Endothelial cell of hepatic sinusoid (primary cell): ENCODE measurements around the gene C16orf92.

ENCODE experiments used
- in situ Hi-C: cut with HindIII; loops from 2 replicates; pipeline ENCODE4 v1.10.0; 2017; ENCODE audit warnings: low sequenced_read_pairs

C16orf92 gene

GRCh38 chr16:29988346-29989075 lies 34.5 kb upstream of the C16orf92 start:
- in situ Hi-C loops: no loop called here

- in situ Hi-C loops: no loop called here
Measured at GRCh38 chr16:29989111-29989858, 33.7 kb upstream of the C16orf92 start.

GRCh38 chr16:29990034-29990433 lies 33.0 kb upstream of the C16orf92 start:
- in situ Hi-C loops: loop anchor here (5.0 kb wide), 1 partner anchor 62 kb away; a partner anchor contains a TSS

GRCh38 chr16:29990883-29991570 lies 32.0 kb upstream of the C16orf92 start:
- in situ Hi-C loops: loop anchor here (5.0 kb wide), 1 partner anchor 61 kb away; a partner anchor contains a TSS

GRCh38 chr16:29991571-29991904 lies 31.5 kb upstream of the C16orf92 start:
- in situ Hi-C loops: loop anchor here (5.0 kb wide), 1 partner anchor 61 kb away; a partner anchor contains a TSS

GRCh38 chr16:29992344-29992967 lies 30.5 kb upstream of the C16orf92 start:
- in situ Hi-C loops: loop anchor here (5.0 kb wide), 1 partner anchor 60 kb away; a partner anchor contains a TSS

GRCh38 chr16:29993191-29993902 lies 29.7 kb upstream of the C16orf92 start:
- in situ Hi-C loops: loop anchor here (5.0 kb wide), 1 partner anchor 59 kb away; a partner anchor contains a TSS

GRCh38 chr16:29993903-29994599 lies 28.9 kb upstream of the C16orf92 start:
- in situ Hi-C loops: loop anchor here (5.0 kb wide), 1 partner anchor 58 kb away; a partner anchor contains a TSS

- in situ Hi-C loops: loop anchor here (5.0 kb wide), 1 partner anchor 58 kb away; a partner anchor contains a TSS
Measured at GRCh38 chr16:29994600-29995323, 28.2 kb upstream of the C16orf92 start.

GRCh38 chr16:29995324-29995910 lies 27.6 kb upstream of the C16orf92 start, which contains the start of gene HIRIP3:
Gene HIRIP3 (minus strand): TSS chr16:29995617. CDS start chr16:29995605, 12 bp downstream.
- in situ Hi-C loops: no loop called here

- in situ Hi-C loops: no loop called here
Measured at GRCh38 chr16:29995911-29996765, 26.9 kb upstream of the C16orf92 start, which contains the start of gene INO80E. Gene INO80E (plus strand): TSS chr16:29996241. CDS start chr16:29996311, 70 bp downstream.

- in situ Hi-C loops: no loop called here
Measured at GRCh38 chr16:29996766-29997250, 26.2 kb upstream of the C16orf92 start.

GRCh38 chr16:29999605-30000004 lies 23.4 kb upstream of the C16orf92 start:
- in situ Hi-C loops: no loop called here

GRCh38 chr16:30000735-30001631 lies 22.0 kb upstream of the C16orf92 start:
- in situ Hi-C loops: no loop called here

GRCh38 chr16:30002614-30003346 lies 20.2 kb upstream of the C16orf92 start:
- in situ Hi-C loops: no loop called here
